HL-60 (cell line): ENCODE results near the gene SIGLEC10.

ENCODE experiments used
- CTCF ChIP-seq: IDR thresholded peaks from one replicate; pipeline ENCODE4 v1.5.1; 2011; ENCODE audit warnings: low read length, control low read depth, inconsistent platforms; ENCODE audit not compliant: insufficient read depth
- GABPA ChIP-seq: IDR thresholded peaks from 2 replicates; pipeline ENCODE4 v1.6.1; 2012; ENCODE audit warnings: low read depth
- POLR2AphosphoS5 ChIP-seq: IDR thresholded peaks from 2 replicates; pipeline ENCODE4 v1.6.1; 2012; ENCODE audit warnings: low read depth
- REST ChIP-seq: IDR thresholded peaks from 2 replicates; pipeline ENCODE4 v1.6.1; 2012; ENCODE audit warnings: low read depth; ENCODE audit not compliant: insufficient replicate concordance

GRCh38 chr19:51433043-51433442 is 15.6 kb upstream of the SIGLEC10 start:
- TF ChIP-seq POLR2AphosphoS5, result no peak
- TF ChIP-seq CTCF, result no peak
- no peak for TF ChIP-seq REST
- no peak for TF ChIP-seq GABPA
